Panc1 (cell line): ENCODE data around the gene ACSL6. TPM values are rescaled to one million over a fixed set of nuclear protein-coding genes. Genes with fewer than 3 reads are reported as not detected.

Source experiments
- ATAC-seq: fragments of 200-7000 bp; cut with Tn5 transposase; 2 replicates; pipeline ENCODE4 v1.9.1; 2020; ENCODE audit warnings: mild to moderate bottlenecking, moderate library complexity
- BruUV-seq: library from RNA; stranded (reverse); fragments of 400-500 nt; replicated peaks from 2 replicates; lab custom pipeline; 2021; lab: Mats Ljungman, UMichigan
- CTCF ChIA-PET: fragments of 300-600 bp; sonication (Branson Sonifier 250); formaldehyde crosslinking; loops from one replicate; lab custom pipeline; 2022; ENCODE audit warnings: antibody characterized with exemption; lab: Charles Lee
- POLR2A ChIA-PET: fragments of 300-600 bp; sonication (Branson Sonifier 250); formaldehyde crosslinking; loops from one replicate; lab custom pipeline; 2022; ENCODE audit warnings: antibody characterized with exemption; lab: Charles Lee
- DNase-seq: peaks from one replicate; pipeline ENCODE4 v3.0.0-alpha.2; 2010; ENCODE audit warnings: low read depth, low spot score
- H3K27ac ChIP-seq: 2 replicates; pipeline ENCODE4 v1.5.1; 2011; ENCODE audit warnings: mild to moderate bottlenecking, low read length, inconsistent platforms
- H3K27me3 ChIP-seq: fragments of 200-500 bp; sonication (Bioruptor generic); 2 replicates; pipeline ENCODE4 v1.6.0; 2014; ENCODE audit warnings: low read length, inconsistent platforms; ENCODE audit not compliant: control insufficient read depth, insufficient read depth
- H3K36me3 ChIP-seq: fragments of 200-500 bp; sonication (Bioruptor generic); 2 replicates; pipeline ENCODE4 v1.5.1; 2014; ENCODE audit warnings: inconsistent platforms, mild to moderate bottlenecking, low read length, moderate library complexity; ENCODE audit not compliant: control insufficient read depth, insufficient read depth
- H3K4me1 ChIP-seq: 2 replicates; pipeline ENCODE4 v1.5.1; 2011; ENCODE audit warnings: inconsistent platforms, mild to moderate bottlenecking, low read length, moderate library complexity; ENCODE audit not compliant: control insufficient read depth, insufficient read depth
- H3K4me3 ChIP-seq, 2 experiments: 2 replicates each; pipeline ENCODE4 v1.5.1; 2011 to 2012; ENCODE audit warnings: low read depth in 2 of 2, low read length in 2 of 2, mild to moderate bottlenecking in 2 of 2, inconsistent platforms in 1 of 2, moderate library complexity in 1 of 2
- H3K9me3 ChIP-seq: fragments of 200-500 bp; sonication (Bioruptor generic); 2 replicates; pipeline ENCODE4 v1.5.1; 2014; ENCODE audit warnings: low read depth, mild to moderate bottlenecking, inconsistent platforms, low read length, moderate library complexity; ENCODE audit not compliant: control insufficient read depth, insufficient read depth
- POLR2AphosphoS5 ChIP-seq: IDR thresholded peaks from 2 replicates; pipeline ENCODE4 v1.6.1; 2012; ENCODE audit warnings: mild to moderate bottlenecking, low read depth, low read length, moderate library complexity
- SIN3A ChIP-seq: IDR thresholded peaks from 2 replicates; pipeline ENCODE4 v1.6.1; 2012; ENCODE audit warnings: low read depth, mild to moderate bottlenecking, low read length, moderate library complexity, borderline replicate concordance; ENCODE audit not compliant: insufficient read depth
- TCF7L2 ChIP-seq: IDR thresholded peaks from 2 replicates; pipeline ENCODE4 v1.6.1; 2011; ENCODE audit warnings: mild to moderate bottlenecking, low read depth, low read length, inconsistent platforms
- in situ Hi-C: cut with HindIII; loops from 2 replicates; pipeline ENCODE4 v1.10.0; 2016; ENCODE audit warnings: low sequenced_read_pairs, low pct_unique_long_range_greater_than_20kb
- intact Hi-C: fragments of 100-400 bp; cut with micrococcal nuclease; formaldehyde crosslinking; loops from one replicate; pipeline ENCODE4 v1.10.0; 2022; ENCODE audit not compliant: unreplicated experiment
- total RNA-seq: library from RNA; stranded (reverse); gene quantifications from one replicate; pipeline ENCODE4 v1.2.1, GENCODE V29; 2021; ENCODE audit not compliant: unreplicated experiment
- TF ChIP-seq, protein P1 (sequence below): fragments of 450-650 bp; IDR thresholded peaks from 2 replicates; pipeline ENCODE4 v1.5.1; 2017; ENCODE audit warnings: mild to moderate bottlenecking
- TF ChIP-seq, protein P2 (sequence below), 2 experiments: IDR thresholded peaks; 2 replicates each; pipeline ENCODE4 v1.6.1; 2011 to 2012; ENCODE audit warnings: low read depth in 2 of 2, control low read depth in 1 of 2, low read length in 1 of 2, mild to moderate bottlenecking in 1 of 2, moderate library complexity in 1 of 2; ENCODE audit not compliant: insufficient read depth in 1 of 2

ACSL6 gene
- total RNA-seq, 1 experiment from 2014 or later = 0.18 TPM

DNA sequence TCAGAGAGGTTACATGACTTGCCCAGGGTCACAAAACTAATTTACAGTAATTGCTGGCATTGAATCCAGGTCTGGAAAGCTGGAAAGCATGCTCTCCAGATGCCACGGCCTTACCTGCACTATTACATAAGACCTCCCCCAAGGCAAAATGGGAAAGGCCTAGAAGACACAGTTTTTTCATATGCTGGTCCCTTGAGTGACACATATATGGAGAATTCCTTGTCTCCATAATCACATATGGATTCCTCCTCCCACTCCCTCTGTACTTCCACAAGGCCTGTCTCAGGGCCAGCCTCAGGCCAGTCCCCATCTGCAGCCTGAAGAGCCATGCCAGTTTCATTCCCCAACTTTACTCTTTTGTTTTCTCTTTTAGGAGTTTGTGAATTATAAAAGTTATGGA is 37.4 kb downstream of the ACSL6 start:
- Histone ChIP-seq H3K4me3 (no peak overlapping the region), H3K9me3 (no peaks in the 10 kb centered on the region), H3K27me3 (peaks cover 6% of the 10 kb centered on the region; the same call in 1 of the 2 replicates), H3K27ac (no peak overlapping the region), H3K36me3 (no peaks in the 10 kb centered on the region), H3K4me1 (no peaks in the 10 kb centered on the region)
- ChIA-PET CTCF (no interaction called here), POLR2A (no interaction called here)
- ATAC-seq (no peak), DNase-seq (no peak)
- intact Hi-C loops (no loop called here), in situ Hi-C loops (no loop called here)
- TF ChIP-seq POLR2AphosphoS5 (no peak), TCF7L2 (no peak), SIN3A (no peak)
- TF ChIP-seq, protein P1, sequence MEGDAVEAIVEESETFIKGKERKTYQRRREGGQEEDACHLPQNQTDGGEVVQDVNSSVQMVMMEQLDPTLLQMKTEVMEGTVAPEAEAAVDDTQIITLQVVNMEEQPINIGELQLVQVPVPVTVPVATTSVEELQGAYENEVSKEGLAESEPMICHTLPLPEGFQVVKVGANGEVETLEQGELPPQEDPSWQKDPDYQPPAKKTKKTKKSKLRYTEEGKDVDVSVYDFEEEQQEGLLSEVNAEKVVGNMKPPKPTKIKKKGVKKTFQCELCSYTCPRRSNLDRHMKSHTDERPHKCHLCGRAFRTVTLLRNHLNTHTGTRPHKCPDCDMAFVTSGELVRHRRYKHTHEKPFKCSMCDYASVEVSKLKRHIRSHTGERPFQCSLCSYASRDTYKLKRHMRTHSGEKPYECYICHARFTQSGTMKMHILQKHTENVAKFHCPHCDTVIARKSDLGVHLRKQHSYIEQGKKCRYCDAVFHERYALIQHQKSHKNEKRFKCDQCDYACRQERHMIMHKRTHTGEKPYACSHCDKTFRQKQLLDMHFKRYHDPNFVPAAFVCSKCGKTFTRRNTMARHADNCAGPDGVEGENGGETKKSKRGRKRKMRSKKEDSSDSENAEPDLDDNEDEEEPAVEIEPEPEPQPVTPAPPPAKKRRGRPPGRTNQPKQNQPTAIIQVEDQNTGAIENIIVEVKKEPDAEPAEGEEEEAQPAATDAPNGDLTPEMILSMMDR = no peak
- TF ChIP-seq, protein P2, sequence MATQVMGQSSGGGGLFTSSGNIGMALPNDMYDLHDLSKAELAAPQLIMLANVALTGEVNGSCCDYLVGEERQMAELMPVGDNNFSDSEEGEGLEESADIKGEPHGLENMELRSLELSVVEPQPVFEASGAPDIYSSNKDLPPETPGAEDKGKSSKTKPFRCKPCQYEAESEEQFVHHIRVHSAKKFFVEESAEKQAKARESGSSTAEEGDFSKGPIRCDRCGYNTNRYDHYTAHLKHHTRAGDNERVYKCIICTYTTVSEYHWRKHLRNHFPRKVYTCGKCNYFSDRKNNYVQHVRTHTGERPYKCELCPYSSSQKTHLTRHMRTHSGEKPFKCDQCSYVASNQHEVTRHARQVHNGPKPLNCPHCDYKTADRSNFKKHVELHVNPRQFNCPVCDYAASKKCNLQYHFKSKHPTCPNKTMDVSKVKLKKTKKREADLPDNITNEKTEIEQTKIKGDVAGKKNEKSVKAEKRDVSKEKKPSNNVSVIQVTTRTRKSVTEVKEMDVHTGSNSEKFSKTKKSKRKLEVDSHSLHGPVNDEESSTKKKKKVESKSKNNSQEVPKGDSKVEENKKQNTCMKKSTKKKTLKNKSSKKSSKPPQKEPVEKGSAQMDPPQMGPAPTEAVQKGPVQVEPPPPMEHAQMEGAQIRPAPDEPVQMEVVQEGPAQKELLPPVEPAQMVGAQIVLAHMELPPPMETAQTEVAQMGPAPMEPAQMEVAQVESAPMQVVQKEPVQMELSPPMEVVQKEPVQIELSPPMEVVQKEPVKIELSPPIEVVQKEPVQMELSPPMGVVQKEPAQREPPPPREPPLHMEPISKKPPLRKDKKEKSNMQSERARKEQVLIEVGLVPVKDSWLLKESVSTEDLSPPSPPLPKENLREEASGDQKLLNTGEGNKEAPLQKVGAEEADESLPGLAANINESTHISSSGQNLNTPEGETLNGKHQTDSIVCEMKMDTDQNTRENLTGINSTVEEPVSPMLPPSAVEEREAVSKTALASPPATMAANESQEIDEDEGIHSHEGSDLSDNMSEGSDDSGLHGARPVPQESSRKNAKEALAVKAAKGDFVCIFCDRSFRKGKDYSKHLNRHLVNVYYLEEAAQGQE (IDR thresholded peaks at IDR 0.05; ENCODE audit: insufficient read depth in 1 of 2, low read depth in 2 of 2, low read length in 1 of 2) = no peak
- BruUV-seq = no TSS peak

DNA sequence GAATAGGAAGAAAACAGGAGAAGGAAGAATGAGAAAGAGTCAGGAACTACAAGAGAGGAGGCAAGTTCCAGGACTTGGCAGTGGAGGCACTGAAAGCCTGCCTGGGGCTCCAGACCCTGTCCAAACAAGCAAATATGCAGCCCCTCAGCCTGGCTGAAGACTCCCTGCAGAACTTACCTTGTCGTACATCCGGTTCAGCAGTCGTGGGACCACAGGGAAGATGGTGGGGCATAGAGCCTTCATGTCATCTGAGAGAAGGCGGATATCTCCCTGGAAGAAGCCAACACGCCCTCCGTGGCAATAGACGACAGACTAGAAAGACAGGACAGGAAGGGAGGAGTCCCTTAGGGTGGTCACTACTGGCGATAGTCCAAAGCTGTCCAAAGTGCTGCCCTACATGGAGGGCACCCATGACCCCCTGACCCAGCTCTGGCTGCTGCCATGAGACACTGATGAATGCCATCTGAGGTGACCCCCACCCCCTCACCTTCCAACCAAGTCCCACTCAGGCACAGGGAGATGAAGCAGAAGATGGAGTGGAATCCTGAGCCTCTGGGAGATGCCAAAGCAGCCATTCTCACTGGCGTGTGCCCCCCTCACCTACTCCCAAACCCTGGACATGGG is 38.3 kb downstream of the ACSL6 start:
- no peak for DNase-seq
- no peaks in the 10 kb centered on the region for H3K9me3 ChIP-seq
- TF ChIP-seq, protein P1 = no peak
- TF ChIP-seq TCF7L2 (no peak), POLR2AphosphoS5 (no peak), SIN3A (no peak)
- TF ChIP-seq, protein P2 (IDR thresholded peaks at IDR 0.05; ENCODE audit: insufficient read depth in 1 of 2, low read depth in 2 of 2, low read length in 1 of 2) = no peak
- no peaks in the 10 kb centered on the region for H3K36me3 ChIP-seq
- intact Hi-C loops = no loop called here
- peaks cover 6% of the 10 kb centered on the region; the same call in 1 of the 2 replicates for H3K27me3 ChIP-seq
- no peaks in the 10 kb centered on the region for H3K4me1 ChIP-seq
- no TSS peak for BruUV-seq
- no peak for ATAC-seq
- in situ Hi-C loops = no loop called here
- H3K4me3 ChIP-seq = no peak overlapping the region
- CTCF ChIA-PET = no interaction called here
- no peak overlapping the region for H3K27ac ChIP-seq
- POLR2A ChIA-PET = no interaction called here
